SJSA1 (cell line): ENCODE measurements around the gene KLRC2. TPM values are rescaled to one million over a fixed set of nuclear protein-coding genes. Genes with fewer than 3 reads are reported as not detected.

Experiments
- total RNA-seq: library from RNA; depleted of rRNA; stranded (reverse); fragments of >200 nt; shearing (Covaris generic); gene quantifications from 2 replicates; pipeline ENCODE4 v1.2.3, GENCODE V29; 2014; rRNA removed

Gene KLRC2
- total RNA-seq, 1 experiment from 2014 or later: not detected

Other genes starting within 250 kb of the KLRC2 start
- gene GABARAPL1, start 223.1 kb downstream of the KLRC2 start, total RNA-seq: 38.0 and 43.7 TPM in 2 replicates
- 0.08 TPM in 1 of 2 replicates, not detected in the other for gene KLRD1, start 128.1 kb downstream of the KLRC2 start, total RNA-seq
- gene KLRK1, start 46.0 kb downstream of the KLRC2 start, total RNA-seq: not detected in 2 replicates
- not detected in 2 replicates for gene KLRC4, start 26.3 kb downstream of the KLRC2 start, total RNA-seq
- not detected in 2 replicates for gene KLRC3, start 15.4 kb downstream of the KLRC2 start, total RNA-seq
- gene KLRC1, start 17.4 kb upstream of the KLRC2 start, total RNA-seq: not detected in 2 replicates
- 0.34 and 0.53 TPM in 2 replicates for gene EIF2S3B, start 69.9 kb upstream of the KLRC2 start, total RNA-seq
- gene MAGOHB, start 177.6 kb upstream of the KLRC2 start, total RNA-seq: 51.6 and 97.2 TPM in 2 replicates
- 5.9 and 6.3 TPM in 2 replicates for gene STYK1, start 238.0 kb upstream of the KLRC2 start, total RNA-seq